Melanocyte of skin (primary cell): ENCODE results near the gene BCAS2. TPM values are rescaled to one million over a fixed set of nuclear protein-coding genes. Genes with fewer than 3 reads are reported as not detected.

Source experiments
- total RNA-seq, 2 donors: library from RNA; depleted of rRNA; stranded (reverse); fragments of >200 nt; gene quantifications; 2 replicates each; pipeline ENCODE4 v1.2.3, GENCODE V29; 2012

The BCAS2 gene
- total RNA-seq: 10 to 100 TPM; 35.4 to 42.6 TPM

DNA sequence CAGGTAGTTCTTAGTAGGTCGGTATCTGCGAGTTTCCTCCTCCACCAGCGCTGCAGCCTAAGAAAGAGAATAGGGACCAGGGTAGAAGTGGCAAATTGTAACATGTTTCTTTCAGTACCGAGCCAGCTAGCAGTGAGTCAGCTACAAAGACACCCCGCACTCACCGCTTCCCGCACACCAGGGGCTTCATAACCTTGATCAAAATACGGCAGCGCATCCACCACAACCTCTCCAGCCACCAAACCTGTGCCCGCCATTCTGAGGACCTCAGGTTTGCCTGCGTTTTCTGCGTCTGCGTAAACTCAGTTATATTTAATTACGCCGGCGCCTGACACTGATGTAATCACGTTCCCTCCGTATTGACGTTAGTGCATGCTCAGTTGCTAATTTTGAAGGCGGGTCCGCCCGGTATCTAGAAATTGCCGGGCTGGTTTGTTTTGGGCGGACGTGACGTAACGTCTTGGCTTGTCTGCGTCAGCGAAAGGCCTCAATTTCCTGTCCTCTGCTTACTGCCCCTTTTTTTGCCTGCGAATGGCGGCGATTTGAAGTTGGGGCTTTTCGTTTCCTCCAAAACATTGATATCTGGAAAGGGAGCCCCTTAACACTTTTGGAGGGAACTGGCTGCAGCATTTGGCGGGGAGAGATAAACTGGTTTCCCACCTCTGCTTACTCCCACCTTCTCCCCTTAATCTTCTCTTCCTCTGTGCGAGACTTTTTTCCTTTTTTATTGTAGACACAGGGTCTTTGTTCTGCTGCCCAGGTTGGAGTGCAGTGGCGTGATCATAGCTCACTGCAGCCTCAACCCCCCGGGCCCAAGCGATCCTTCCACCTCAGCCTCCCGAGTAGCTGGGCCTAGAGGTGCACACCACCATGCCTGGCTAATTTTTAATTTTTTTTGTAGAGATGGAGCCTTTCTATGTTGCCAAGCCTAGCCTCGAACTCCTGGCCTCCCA is at the start of gene BCAS2:
Gene BCAS2 (minus strand): TSS at position 281 of the 953 bp plus-strand sequence. CDS start 24 bp downstream, at position 257.

Other genes with a start within 250 kb of the BCAS2 start
- gene TRIM33, start 70.4 kb downstream of the BCAS2 start, total RNA-seq: 10 to 100 TPM; 33.0 to 41.0 TPM
- 1 to 10 TPM; 1.7 to 2.8 TPM for gene DENND2C, start 88.4 kb upstream of the BCAS2 start, total RNA-seq
- gene AMPD1, start 113.9 kb upstream of the BCAS2 start, total RNA-seq: not detected
- 10 to 100 TPM; 46.5 to 76.6 TPM for gene NRAS, start 135.2 kb upstream of the BCAS2 start, total RNA-seq
- gene CSDE1, start 176.4 kb upstream of the BCAS2 start, total RNA-seq: 100 to 1,000 TPM; 246 to 290 TPM
- 10 to 100 TPM; 36.8 to 49.6 TPM for gene SIKE1, start 199.1 kb upstream of the BCAS2 start, total RNA-seq